GM18517 (cell line): Measurements from ENCODE around the gene BMP6.

Experiments used
- ATAC-seq: cut with Tn5 transposase; IDR thresholded peaks from one replicate; pipeline ENCODE4 v1.9.1; 2021; ENCODE audit warnings: mild to moderate bottlenecking, moderate library complexity; ENCODE audit not compliant: unreplicated experiment

BMP6 gene

GRCh38 chr6:7821426-7821825 is 95.5 kb downstream of the BMP6 start:
- no peak for ATAC-seq

- no peak for ATAC-seq
Observed at GRCh38 chr6:7823552-7823951, 97.7 kb downstream of the BMP6 start.

GRCh38 chr6:7825986-7826385 is 100.1 kb downstream of the BMP6 start:
- ATAC-seq: no peak

- ATAC-seq: no peak
Observed at GRCh38 chr6:7827142-7827541, 101.2 kb downstream of the BMP6 start.

GRCh38 chr6:7828124-7828523 is 102.2 kb downstream of the BMP6 start:
- ATAC-seq: no peak

GRCh38 chr6:7832904-7833750 is 107.2 kb downstream of the BMP6 start:
- ATAC-seq: no peak

GRCh38 chr6:7833751-7834070 is 107.8 kb downstream of the BMP6 start:
- ATAC-seq: no peak

- no peak for ATAC-seq
Observed at GRCh38 chr6:7836371-7837026, 110.6 kb downstream of the BMP6 start.

- ATAC-seq: no peak
Observed at GRCh38 chr6:7841781-7842468, 116.0 kb downstream of the BMP6 start.

- ATAC-seq: no peak
Observed at GRCh38 chr6:7846966-7847818, 121.3 kb downstream of the BMP6 start.

- no peak for ATAC-seq
Observed at GRCh38 chr6:7848229-7848628, 122.3 kb downstream of the BMP6 start.

GRCh38 chr6:7851780-7852179 is 125.9 kb downstream of the BMP6 start:
- no peak for ATAC-seq

- no peak for ATAC-seq
Observed at GRCh38 chr6:7859591-7859990, 133.7 kb downstream of the BMP6 start.

- ATAC-seq: no peak
Observed at GRCh38 chr6:7865781-7866180, 139.9 kb downstream of the BMP6 start.

GRCh38 chr6:7866526-7866925 is 140.6 kb downstream of the BMP6 start:
- no peak for ATAC-seq

GRCh38 chr6:7868926-7869325 is 143.0 kb downstream of the BMP6 start:
- no peak for ATAC-seq

GRCh38 chr6:7878401-7878964 is 152.6 kb downstream of the BMP6 start:
- no peak for ATAC-seq

- no peak for ATAC-seq
Observed at GRCh38 chr6:7879043-7879442, 153.1 kb downstream of the BMP6 start.

GRCh38 chr6:7879579-7879978 is 153.7 kb downstream of the BMP6 start:
- ATAC-seq: no peak

GRCh38 chr6:7879980-7880717 is 154.2 kb downstream of the BMP6 start:
- ATAC-seq: no peak
